CD4-positive, alpha-beta T cell (primary cell): ENCODE data around the gene AK9. TPM values are rescaled to one million over a fixed set of nuclear protein-coding genes. Genes with fewer than 3 reads are reported as not detected.

Experiments
- ATAC-seq: fragments of 200-7000 bp; cut with Tn5 transposase; one replicate; pipeline ENCODE4 v1.10.0; 2022; ENCODE audit warnings: mild to moderate bottlenecking; ENCODE audit not compliant: poor library complexity
- CTCF ChIA-PET: fragments of 350-600 bp; sonication (Branson Sonifier 250); formaldehyde crosslinking; loops from one replicate; lab custom pipeline; 2021; ENCODE audit warnings: antibody characterized with exemption, inconsistent platforms; lab: Charles Lee
- POLR2A ChIA-PET: fragments of 350-600 bp; sonication (Branson Sonifier 250); formaldehyde crosslinking; loops from one replicate; lab custom pipeline; 2021; ENCODE audit warnings: antibody characterized with exemption, inconsistent platforms; lab: Charles Lee
- DNase-seq, 14 experiments: peaks; one replicate each; pipeline ENCODE4 v3.0.0-alpha.2; 2013 to 2020; ENCODE audit warnings: mixed read lengths in 2 of 14
- H3K27ac ChIP-seq, 2 donors: one replicate each; pipeline versions ENCODE4 v1.5.1 to v1.7.0; 2013; ENCODE audit warnings: low read length in 2 of 2, low read depth in 1 of 2, mild to moderate bottlenecking in 1 of 2
- H3K27me3 ChIP-seq, 2 experiments: 1 replicate in 1 of 2; 2 replicates in 1 of 2; pipeline versions ENCODE4 v1.6.1 to v1.7.0; 2013; ENCODE audit warnings: low read length in 2 of 2, control low read depth in 1 of 2, mild to moderate bottlenecking in 1 of 2, moderate library complexity in 1 of 2; ENCODE audit not compliant: insufficient read depth in 2 of 2, control insufficient read depth in 1 of 2
- H3K36me3 ChIP-seq: one replicate; pipeline ENCODE4 v1.6.1; 2013; ENCODE audit warnings: low read length, control low read depth; ENCODE audit not compliant: insufficient read depth
- H3K4me1 ChIP-seq: one replicate; pipeline ENCODE4 v1.6.1; 2013; ENCODE audit warnings: low read length, control low read depth; ENCODE audit not compliant: insufficient read depth
- H3K4me3 ChIP-seq: one replicate; pipeline ENCODE4 v1.5.1; 2013; ENCODE audit warnings: mild to moderate bottlenecking, low read length, moderate library complexity
- H3K9me3 ChIP-seq, 2 experiments: 1 replicate in 1 of 2; 2 replicates in 1 of 2; pipeline versions ENCODE4 v1.6.1 to v1.7.0; 2013; ENCODE audit warnings: low read length in 2 of 2, mild to moderate bottlenecking in 2 of 2, control low read depth in 1 of 2, moderate library complexity in 1 of 2; ENCODE audit not compliant: control insufficient read depth in 1 of 2, insufficient read depth in 1 of 2
- H3K27ac Mint-ChIP-seq: one replicate; pipeline ENCODE4 v1.8.0; 2020; ENCODE audit warnings: mixed read lengths
- H3K27me3 Mint-ChIP-seq: one replicate; pipeline ENCODE4 v1.8.0; 2021; ENCODE audit warnings: mixed read lengths
- H3K36me3 Mint-ChIP-seq: one replicate; pipeline ENCODE4 v1.8.0; 2021; ENCODE audit warnings: low read depth, mixed read lengths
- H3K4me1 Mint-ChIP-seq: one replicate; pipeline ENCODE4 v1.8.0; 2021; ENCODE audit warnings: low read depth, mixed read lengths
- H3K4me3 Mint-ChIP-seq: one replicate; pipeline ENCODE4 v1.8.0; 2020; ENCODE audit warnings: mild to moderate bottlenecking, mixed read lengths
- H3K9me3 Mint-ChIP-seq: one replicate; pipeline ENCODE4 v1.8.0; 2020; ENCODE audit warnings: mixed read lengths
- CTCF ChIP-seq: fragments of 200-600 bp; IDR thresholded peaks from one replicate; pipeline ENCODE4 v1.8.0; 2022; ENCODE audit warnings: antibody characterized with exemption, mild to moderate bottlenecking
- intact Hi-C, 2 experiments: fragments of 100-400 bp; cut with DNase I in 1 of 2; cut with micrococcal nuclease in 1 of 2; formaldehyde crosslinking; loops; one replicate each; pipeline versions ENCODE4 v1.15.1 to v1.9.0; 2023 to 2025; cut with DNase I, micrococcal nuclease
- total RNA-seq, 174 experiments: library from RNA in 2 of 174; stranded (reverse) in 2 of 174; gene quantifications; one replicate each; pipeline ENCODE4 v1.2.3 and lab custom pipeline; 2021 to 2026

AK9 gene
- total RNA-seq, 2 experiments from 2014 or later = 5.3 to 6.6 TPM

GRCh38 chr6:109460161-109460829 is 230.7 kb downstream of the AK9 start:
- CTCF ChIA-PET = interaction anchor here (0.6 to 3.1 kb wide), 8 partner anchors 9 to 738 kb away, joined by 3 to 17 read pairs (median 4); partner anchors contain the start of genes CD164, PPIL6, SMPD2 and ZBTB24
- peaks cover 42% of the 10 kb centered on the region for H3K36me3 Mint-ChIP-seq
- Histone ChIP-seq H3K4me1 (peaks cover 40% of the 10 kb centered on the region), H3K4me3 (no peak overlapping the region), H3K36me3 (peaks cover 35% of the 10 kb centered on the region), H3K9me3 (no peaks in the 10 kb centered on the region), H3K27ac (peak overlapping the region in 1 of 2 donors; percentile 23), H3K27me3 (no peaks in the 10 kb centered on the region)
- no peaks in the 10 kb centered on the region for H3K9me3 Mint-ChIP-seq
- ATAC-seq (no peak), DNase-seq (no peak)
- H3K27ac Mint-ChIP-seq = peak overlapping the region; percentile 31
- no peak for TF ChIP-seq CTCF
- H3K27me3 Mint-ChIP-seq = no peaks in the 10 kb centered on the region
- POLR2A ChIA-PET = interaction anchor here (2.3 to 9.5 kb wide), 3 partner anchors 17 to 78 kb away, joined by 5 to 137 read pairs (median 86); partner anchors contain the start of genes CD164, PPIL6, SMPD2 and ZBTB24
- intact Hi-C loops = no loop called here
- no peak overlapping the region for H3K4me3 Mint-ChIP-seq
- peaks cover 55% of the 10 kb centered on the region for H3K4me1 Mint-ChIP-seq

- H3K27ac Mint-ChIP-seq = peak overlapping the region; percentile 31
- CTCF ChIA-PET = interaction anchor here (1.6 to 3.1 kb wide), 3 partner anchors 18 to 76 kb away, joined by 5 to 17 read pairs (median 7); partner anchors contain the start of genes CD164, PPIL6, SMPD2 and ZBTB24
- peak; percentile 18 for ATAC-seq
- intact Hi-C loops = loop anchor here (1.0 to 10.0 kb wide), 3 partner anchors 17 to 1626 kb away; partner anchors contain the start of genes AK9 (in 1 of the 2), FIG4 (in 1 of the 2) and SLC16A10 (in 1 of the 2)
- Histone ChIP-seq H3K4me1 (peaks cover 45% of the 10 kb centered on the region), H3K27ac (peak overlapping the region; percentile 38 to 39), H3K36me3 (peaks cover 23% of the 10 kb centered on the region), H3K27me3 (no peaks in the 10 kb centered on the region), H3K4me3 (no peak overlapping the region), H3K9me3 (no peaks in the 10 kb centered on the region)
- peak in 8 of 14 experiments; percentile 22 to 82 (median 44) for DNase-seq
- TF ChIP-seq CTCF = no peak
- POLR2A ChIA-PET = interaction anchor here (0.8 to 9.5 kb wide), 6 partner anchors 16 to 1356 kb away, joined by 3 to 137 read pairs (median 6); partner anchors contain the start of genes CD164, CDK19, PPIL6 and SMPD2
- H3K36me3 Mint-ChIP-seq = peaks cover 37% of the 10 kb centered on the region
- no peaks in the 10 kb centered on the region for H3K9me3 Mint-ChIP-seq
- no peak overlapping the region for H3K4me3 Mint-ChIP-seq
- H3K27me3 Mint-ChIP-seq = no peaks in the 10 kb centered on the region
- H3K4me1 Mint-ChIP-seq = peaks cover 57% of the 10 kb centered on the region
These were observed 232.0 kb downstream of the AK9 start for GRCh38 chr6:109458774-109459531.

GRCh38 chr6:109457562-109457996 is 233.4 kb downstream of the AK9 start:
- Mint-ChIP-seq H3K27ac (peak overlapping the region; percentile 31), H3K4me3 (peak overlapping the region; percentile 84), H3K4me1 (peaks cover 60% of the 10 kb centered on the region), H3K9me3 (no peaks in the 10 kb centered on the region), H3K36me3 (peaks cover 29% of the 10 kb centered on the region), H3K27me3 (no peaks in the 10 kb centered on the region)
- intact Hi-C loops = loop anchor here (10.0 kb wide), 2 partner anchors 237 to 1627 kb away; partner anchors contain the start of genes AK9 (in 1 of the 2), FIG4 (in 1 of the 2) and SLC16A10 (in 1 of the 2)
- peak in 1 of 14 experiments; percentile 32 for DNase-seq
- no peak overlapping the region for H3K4me3 ChIP-seq
- H3K27ac ChIP-seq = no peak overlapping the region
- H3K27me3 ChIP-seq = no peaks in the 10 kb centered on the region
- no peaks in the 10 kb centered on the region for H3K9me3 ChIP-seq
- ChIA-PET CTCF (interaction anchor here (0.8 to 5.8 kb wide), 2 partner anchors 16 to 28 kb away, joined by 3 to 42 read pairs; partner anchors contain the start of genes PPIL6 and SMPD2), POLR2A (interaction anchor here (0.8 to 9.5 kb wide), 7 partner anchors 14 to 899 kb away, joined by 3 to 137 read pairs (median 11); partner anchors contain the start of genes CD164, PPIL6, SMPD2 and ZBTB24)
- ATAC-seq = no peak
- H3K4me1 ChIP-seq = peaks cover 59% of the 10 kb centered on the region
- no peak for TF ChIP-seq CTCF
- H3K36me3 ChIP-seq = peaks cover 24% of the 10 kb centered on the region
